GM12878 (cell line): Measurements from ENCODE around the gene MCOLN1. TPM values are rescaled to one million over a fixed set of nuclear protein-coding genes. Genes with fewer than 3 reads are reported as not detected.

Source experiments
- ATAC-seq: fragments of 200-7000 bp; cut with Tn5 transposase; 3 replicates; pipeline ENCODE4 v1.9.1; 2020; ENCODE audit warnings: mild to moderate bottlenecking, moderate library complexity
- BruUV-seq: library from RNA; stranded (reverse); fragments of 400-500 nt; replicated peaks from 2 replicates; lab custom pipeline; 2021; lab: Mats Ljungman, UMichigan
- CTCF ChIA-PET: fragments of 300-600 bp; sonication (Branson Sonifier 250); formaldehyde crosslinking; extraction: SDS; loops from one replicate; lab custom pipeline; 2021; ENCODE audit warnings: inconsistent platforms; lab: Yijun Ruan, JAX
- POLR2A ChIA-PET: fragments of 350-600 bp; formaldehyde crosslinking; extraction: SDS; loops from one replicate; lab custom pipeline; 2021; ENCODE audit warnings: inconsistent platforms; lab: Charles Lee
- RAD21 ChIA-PET: fragments of 300-600 bp; sonication (Branson Sonifier 250); formaldehyde crosslinking; loops from one replicate; lab custom pipeline; 2023; ENCODE audit warnings: antibody characterized with exemption; ENCODE audit not compliant: unreplicated experiment; lab: Charles Lee
- SMC1A ChIA-PET: fragments of 300-600 bp; sonication (Branson Sonifier 250); formaldehyde crosslinking; loops from one replicate; lab custom pipeline; 2023; ENCODE audit not compliant: unreplicated experiment, uncharacterized antibody; lab: Charles Lee
- DNase-seq: peaks from one replicate; pipeline ENCODE4 v3.0.0-alpha.2; 2011; ENCODE audit warnings: low read depth, low spot score
- FAIRE-seq: peaks from 3 replicates; lab custom pipeline; 2011; peaks lifted over from hg19 to GRCh38; lab: Jason Lieb, UNC
- H2AFZ ChIP-seq: 2 replicates; pipeline ENCODE4 v1.6.0; 2011; ENCODE audit warnings: low read depth, low read length, control low read depth; ENCODE audit not compliant: control insufficient read depth
- H3K27ac ChIP-seq: 2 replicates; pipeline ENCODE4 v1.5.1; 2011; ENCODE audit warnings: control low read depth; ENCODE audit not compliant: control insufficient read depth, insufficient read depth
- H3K27me3 ChIP-seq, 2 experiments: replicated peaks in 1 of 2; 2 replicates each; pipeline versions ENCODE4 v1.6.0 to v1.6.1; 2011; ENCODE audit warnings: low read length in 1 of 2; ENCODE audit not compliant: control insufficient read depth in 2 of 2, insufficient read depth in 2 of 2
- H3K36me3 ChIP-seq, 2 experiments: 2 replicates each; pipeline ENCODE4 v1.5.1; 2011; ENCODE audit warnings: low read length in 1 of 2; ENCODE audit not compliant: control insufficient read depth in 2 of 2, insufficient read depth in 2 of 2
- H3K4me1 ChIP-seq: 2 replicates; pipeline ENCODE4 v1.6.1; 2011; ENCODE audit warnings: mild to moderate bottlenecking, low read length, moderate library complexity, mixed read lengths; ENCODE audit not compliant: control insufficient read depth, insufficient read depth
- H3K4me2 ChIP-seq: 2 replicates; pipeline ENCODE4 v1.6.0; 2011; ENCODE audit warnings: control low read depth; ENCODE audit not compliant: control insufficient read depth, insufficient read depth
- H3K4me3 ChIP-seq: fragments of 200-600 bp; sonication (generic); 2 replicates; pipeline ENCODE4 v1.5.1; 2016
- H3K79me2 ChIP-seq: 2 replicates; pipeline ENCODE4 v1.6.0; 2011; ENCODE audit warnings: low read length; ENCODE audit not compliant: control insufficient read depth, insufficient read depth
- H3K9ac ChIP-seq: 2 replicates; pipeline ENCODE4 v1.8.0; 2011; ENCODE audit warnings: low read length, control low read depth, mixed read lengths; ENCODE audit not compliant: control insufficient read depth, insufficient read depth
- H3K9me3 ChIP-seq: replicated peaks from 3 replicates; pipeline ENCODE4 v1.5.1; 2011; ENCODE audit warnings: mild to moderate bottlenecking, low read length; ENCODE audit not compliant: control insufficient read depth, insufficient read depth
- H4K20me1 ChIP-seq: 2 replicates; pipeline ENCODE4 v1.6.0; 2011; ENCODE audit not compliant: control insufficient read depth, insufficient read depth
- CBX3 ChIP-seq: fragments of 200-600 bp; sonication (generic); IDR thresholded peaks from 2 replicates; pipeline ENCODE4 v1.6.1; 2016; ENCODE audit warnings: low read depth, borderline replicate concordance
- HDGF ChIP-seq: fragments of 450-650 bp; IDR thresholded peaks from 2 replicates; pipeline ENCODE4 v1.6.1; 2016; ENCODE audit warnings: antibody characterized with exemption
- LARP7 ChIP-seq: fragments of 450-650 bp; IDR thresholded peaks from 2 replicates; pipeline ENCODE4 v1.6.1; 2017; ENCODE audit warnings: mild to moderate bottlenecking
- NR2F1 ChIP-seq: fragments of 450-650 bp; conservative IDR thresholded peaks from 2 replicates; pipeline ENCODE4 v1.6.1; 2017; ENCODE audit warnings: mild to moderate bottlenecking
- ZSCAN29 ChIP-seq: fragments of 450-650 bp; IDR thresholded peaks from 2 replicates; pipeline ENCODE4 v1.6.1; 2017; ENCODE audit warnings: mild to moderate bottlenecking, moderate library complexity
- WGBS: methylation state at CpG from one replicate; pipeline ENCODE4 v1.1.6; 2016; ENCODE audit warnings: low lambda C conversion rate; ENCODE audit not compliant: insufficient replicate concordance, insufficient coverage; ENCODE audit errors: missing lambda C conversion rate; 5-methylcytosine and 5-hydroxymethylcytosine counted together
- in situ Hi-C: fragments of 300-500 bp; cut with MboI; formaldehyde crosslinking; loops from 9 replicates; pipeline ENCODE4 v1.14.3; 2018; ENCODE audit warnings: mixed read lengths
- intact Hi-C: fragments of 100-400 bp; cut with micrococcal nuclease; formaldehyde crosslinking; loops from one replicate; pipeline ENCODE4 v1.14.2; 2022; ENCODE audit not compliant: unreplicated experiment
- polyA plus RNA-seq, 11 experiments: library from polyadenylated mRNA; depleted of rRNA in 4 of 11; unstranded in 6 of 11; stranded (reverse) in 5 of 11; fragments of >200 nt; fragmentation: Nextera tagmentation in 4 of 11; fragmentation: Illumina TruSeq in 1 of 11; extraction: Ambion mirVana in 4 of 11; extraction: Trizol in 1 of 11; gene quantifications; 1 replicate in 1 of 11; 2 replicates in 10 of 11; pipeline versions ENCODE4 v1.2.1 to v1.2.3, GENCODE V29; 2011 to 2016; ENCODE audit warnings: inconsistent platforms in 2 of 11, missing spikeins in 2 of 11, low read depth in 1 of 11
- total RNA-seq, 4 experiments: library from RNA; depleted of rRNA in 3 of 4; stranded (reverse); fragments of >200 nt in 3 of 4; fragmentation: Illumina TruSeq in 1 of 4; extraction: Trizol in 1 of 4; gene quantifications; 2 replicates each; pipeline versions ENCODE4 v1.2.1 to v1.2.3, GENCODE V29; 2013 to 2021
- TF ChIP-seq, protein P1 (sequence below): fragments of 150-350 bp; IDR thresholded peaks from 2 replicates; pipeline ENCODE4 v1.6.1; 2014; ENCODE audit warnings: mild to moderate bottlenecking, low read depth, low read length

MCOLN1 gene
- total and polyA plus RNA-seq, 10 of the 15 experiments (the other 5 are each of a cell fraction or from before 2014, with no cell fraction given) = 0.42 to 15.6 (median 4.9) TPM

GRCh38 chr19:7529610-7530490 is 7.4 kb downstream of the MCOLN1 start:
- in situ Hi-C loops = no loop called here
- intact Hi-C loops = no loop called here
- DNase-seq (no peak), FAIRE-seq (no peak), ATAC-seq (no peak)
- Histone ChIP-seq H3K4me1 (no peaks in the 10 kb centered on the region), H3K27ac (no peak overlapping the region), H3K36me3 (no peaks in the 10 kb centered on the region; a peak in 1 of 4 replicates), H3K4me3 (no peak overlapping the region), H4K20me1 (no peaks in the 10 kb centered on the region), H3K79me2 (no peaks in the 10 kb centered on the region), H3K4me2 (no peak overlapping the region), H2AFZ (no peak overlapping the region), H3K9me3 (no peaks in the 10 kb centered on the region), H3K9ac (no peak overlapping the region), H3K27me3 (no peaks in the 10 kb centered on the region)
- ChIA-PET SMC1A (no interaction called here), RAD21 (no interaction called here), POLR2A (no interaction called here), CTCF (no interaction called here)
- TF ChIP-seq HDGF (no peak), NR2F1 (0 out of 2 replicates have a peak, but pooled peaks have one; percentile 28)
- no TSS peak for BruUV-seq
- WGBS = 90% methylated on average over 31 of the region's 33 CpGs

DNA sequence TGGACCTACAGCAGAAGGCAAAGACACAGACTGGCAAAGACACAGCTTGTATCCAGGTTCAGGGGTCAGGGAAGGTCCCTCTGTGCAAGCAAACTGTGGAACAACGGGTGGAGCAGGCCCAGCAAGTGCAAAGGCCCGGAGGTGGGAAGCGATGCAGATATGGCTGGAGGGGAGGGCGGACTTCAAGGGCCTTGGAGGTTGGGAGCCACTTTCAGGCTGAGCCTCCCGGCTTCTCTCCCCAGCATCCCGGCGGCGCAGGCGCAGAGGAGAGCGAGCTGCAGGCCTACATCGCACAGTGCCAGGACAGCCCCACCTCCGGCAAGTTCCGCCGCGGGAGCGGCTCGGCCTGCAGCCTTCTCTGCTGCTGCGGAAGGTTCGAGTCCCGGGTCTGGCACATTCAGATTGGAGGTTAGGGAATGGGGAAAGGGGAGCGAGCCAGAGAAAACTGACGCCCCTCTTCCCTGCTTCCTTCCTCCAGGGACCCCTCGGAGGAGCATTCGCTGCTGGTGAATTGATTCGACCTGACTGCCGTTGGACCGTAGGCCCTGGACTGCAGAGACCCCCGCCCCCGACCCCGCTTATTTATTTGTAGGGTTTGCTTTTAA is 11.0 kb downstream of the MCOLN1 start:
- in situ Hi-C loops (no loop called here), intact Hi-C loops (no loop called here)
- 51% methylated on average over 21 of the region's 30 CpGs for WGBS
- Histone ChIP-seq H3K9ac (peak overlapping the region; percentile 37; the same call in 1 of the 2 replicates), H2AFZ (peak overlapping the region; percentile 77), H3K36me3 (no peaks in the 10 kb centered on the region; a peak in 1 of 4 replicates), H3K4me1 (peaks cover 4% of the 10 kb centered on the region), H3K4me2 (peak overlapping the region; percentile 75), H3K79me2 (peaks cover 10% of the 10 kb centered on the region), H3K9me3 (no peaks in the 10 kb centered on the region), H4K20me1 (no peaks in the 10 kb centered on the region), H3K27ac (no peak overlapping the region; the same call in 1 of the 2 replicates), H3K27me3 (no peaks in the 10 kb centered on the region), H3K4me3 (peak overlapping the region; percentile 93)
- CTCF ChIA-PET = interaction anchor here (1.1 kb wide), 1 partner anchor 35 kb away, joined by 3 read pairs; no protein-coding TSS in a partner anchor
- SMC1A ChIA-PET = interaction anchor here (1.2 kb wide), 1 partner anchor 10 kb away, joined by 3 read pairs; no protein-coding TSS in a partner anchor
- POLR2A ChIA-PET = interaction anchor here (5.1 kb wide), 1 partner anchor 11 kb away, joined by 28 read pairs; the partner anchor contains the start of gene MCOLN1
- RAD21 ChIA-PET = interaction anchor here (1.0 kb wide), 1 partner anchor 11 kb away, joined by 3 read pairs; the partner anchor contains the start of gene MCOLN1
- TF ChIP-seq, protein P1, sequence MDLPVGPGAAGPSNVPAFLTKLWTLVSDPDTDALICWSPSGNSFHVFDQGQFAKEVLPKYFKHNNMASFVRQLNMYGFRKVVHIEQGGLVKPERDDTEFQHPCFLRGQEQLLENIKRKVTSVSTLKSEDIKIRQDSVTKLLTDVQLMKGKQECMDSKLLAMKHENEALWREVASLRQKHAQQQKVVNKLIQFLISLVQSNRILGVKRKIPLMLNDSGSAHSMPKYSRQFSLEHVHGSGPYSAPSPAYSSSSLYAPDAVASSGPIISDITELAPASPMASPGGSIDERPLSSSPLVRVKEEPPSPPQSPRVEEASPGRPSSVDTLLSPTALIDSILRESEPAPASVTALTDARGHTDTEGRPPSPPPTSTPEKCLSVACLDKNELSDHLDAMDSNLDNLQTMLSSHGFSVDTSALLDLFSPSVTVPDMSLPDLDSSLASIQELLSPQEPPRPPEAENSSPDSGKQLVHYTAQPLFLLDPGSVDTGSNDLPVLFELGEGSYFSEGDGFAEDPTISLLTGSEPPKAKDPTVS = no peak
- TF ChIP-seq CBX3 (no peak), LARP7 (no peak), ZSCAN29 (no peak)
- DNase-seq = no peak
- FAIRE-seq = no peak
- no peak for ATAC-seq
- no TSS peak for BruUV-seq
